Hematopoietic multipotent progenitor cell treated with erythropoietin and hydrocortisone succinate and interleukin-3 and kit ligand, for 15 days (in vitro differentiated cells): ENCODE data around the gene KNCN.

ENCODE experiments used
- DNase-seq: peaks from one replicate; pipeline ENCODE4 v3.0.0-alpha.2; 2015; ENCODE audit warnings: low spot score

KNCN gene

GRCh38 chr1:46551597-46552095, at the start of gene KNCN:
KNCN (minus strand) TSS chr1:46551647; CDS start chr1:46551215, 432 bp downstream.
- no peak for DNase-seq

GRCh38 chr1:46599059-46599970, 47.9 kb upstream of the KNCN start:
- DNase-seq, result no peak

GRCh38 chr1:46596846-46597245, 45.4 kb upstream of the KNCN start:
- DNase-seq, result no peak

- no peak for DNase-seq
Measured at GRCh38 chr1:46596036-46596435, 44.6 kb upstream of the KNCN start.

GRCh38 chr1:46595127-46595526, 43.7 kb upstream of the KNCN start:
- DNase-seq, result no peak

- no peak for DNase-seq
Measured at GRCh38 chr1:46594063-46594462, 42.6 kb upstream of the KNCN start.

GRCh38 chr1:46592823-46593222, 41.4 kb upstream of the KNCN start:
- DNase-seq, result no peak

- no peak for DNase-seq
Measured at GRCh38 chr1:46589529-46589928, 38.1 kb upstream of the KNCN start.

- DNase-seq, result no peak
Measured at GRCh38 chr1:46587069-46587468, 35.6 kb upstream of the KNCN start.

- no peak for DNase-seq
Measured at GRCh38 chr1:46585312-46585938, 34.0 kb upstream of the KNCN start.

GRCh38 chr1:46583494-46583893, 32.0 kb upstream of the KNCN start:
- no peak for DNase-seq

- no peak for DNase-seq
Measured at GRCh38 chr1:46582972-46583371, 31.5 kb upstream of the KNCN start.

GRCh38 chr1:46581681-46582455, 30.4 kb upstream of the KNCN start:
- no peak for DNase-seq

- DNase-seq, result no peak
Measured at GRCh38 chr1:46580140-46580903, 28.9 kb upstream of the KNCN start.

GRCh38 chr1:46577671-46578070, 26.2 kb upstream of the KNCN start:
- DNase-seq, result no peak

- DNase-seq, result no peak
Measured at GRCh38 chr1:46576596-46576995, 25.1 kb upstream of the KNCN start.

- DNase-seq, result no peak
Measured at GRCh38 chr1:46575778-46576177, 24.3 kb upstream of the KNCN start.

GRCh38 chr1:46575300-46575699, 23.9 kb upstream of the KNCN start:
- DNase-seq, result no peak

- DNase-seq, result no peak
Measured at GRCh38 chr1:46571691-46572225, 20.3 kb upstream of the KNCN start.

- no peak for DNase-seq
Measured at GRCh38 chr1:46569884-46570725, 18.7 kb upstream of the KNCN start.

- no peak for DNase-seq
Measured at GRCh38 chr1:46569116-46569515, 17.7 kb upstream of the KNCN start.
